GM06990 (cell line): ENCODE results near the gene TM4SF20.
"Not testable (repeated sequence)": the region's sequence is repeated elsewhere in the genome, so short reads cannot be mapped to it uniquely, and the experiment has no call there.

Experiments used
- DNase-seq: peaks from one replicate; pipeline ENCODE4 v3.0.0-alpha.2; 2011; ENCODE audit not compliant: insufficient read length; ENCODE audit errors: extremely low read depth
- H3K27me3 ChIP-seq: replicated peaks from 2 replicates; pipeline ENCODE4 v1.6.0; 2011; ENCODE audit warnings: low read length; ENCODE audit not compliant: control insufficient read depth, insufficient read depth
- H3K36me3 ChIP-seq: 2 replicates; pipeline ENCODE4 v1.5.1; 2011; ENCODE audit warnings: low read length; ENCODE audit not compliant: control insufficient read depth, insufficient read depth
- H3K4me3 ChIP-seq: replicated peaks from 2 replicates; pipeline ENCODE4 v1.5.1; 2011; ENCODE audit warnings: low read depth, mild to moderate bottlenecking, control low read depth, low read length
- TF ChIP-seq, protein P1 (sequence below): IDR thresholded peaks from 2 replicates; pipeline ENCODE4 v1.5.1; 2011; ENCODE audit warnings: low read length, control low read depth, mild to moderate bottlenecking, inconsistent platforms; ENCODE audit not compliant: insufficient read depth, poor library complexity, severe bottlenecking

Gene TM4SF20

DNA sequence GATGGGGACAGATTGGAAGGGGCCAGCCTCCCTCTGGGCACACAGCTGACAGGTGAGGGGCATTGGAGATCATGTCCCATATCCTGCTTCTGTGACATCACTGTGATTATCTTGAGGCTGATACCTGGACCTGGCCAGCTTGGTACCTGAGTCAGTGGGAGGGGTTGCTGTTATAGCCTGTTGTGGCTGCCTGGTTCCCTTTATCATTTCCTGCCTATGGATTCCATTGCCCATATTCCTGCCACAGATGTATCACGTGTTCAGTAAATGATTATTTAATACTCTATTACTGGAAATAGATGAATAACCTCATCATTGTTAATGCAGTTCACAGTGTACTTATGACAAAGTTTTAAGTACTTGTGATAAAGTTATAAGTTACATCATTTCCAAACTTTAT, 16.4 kb upstream of the TM4SF20 start:
- no peaks in the 10 kb centered on the region for H3K36me3 ChIP-seq
- TF ChIP-seq, protein P1, sequence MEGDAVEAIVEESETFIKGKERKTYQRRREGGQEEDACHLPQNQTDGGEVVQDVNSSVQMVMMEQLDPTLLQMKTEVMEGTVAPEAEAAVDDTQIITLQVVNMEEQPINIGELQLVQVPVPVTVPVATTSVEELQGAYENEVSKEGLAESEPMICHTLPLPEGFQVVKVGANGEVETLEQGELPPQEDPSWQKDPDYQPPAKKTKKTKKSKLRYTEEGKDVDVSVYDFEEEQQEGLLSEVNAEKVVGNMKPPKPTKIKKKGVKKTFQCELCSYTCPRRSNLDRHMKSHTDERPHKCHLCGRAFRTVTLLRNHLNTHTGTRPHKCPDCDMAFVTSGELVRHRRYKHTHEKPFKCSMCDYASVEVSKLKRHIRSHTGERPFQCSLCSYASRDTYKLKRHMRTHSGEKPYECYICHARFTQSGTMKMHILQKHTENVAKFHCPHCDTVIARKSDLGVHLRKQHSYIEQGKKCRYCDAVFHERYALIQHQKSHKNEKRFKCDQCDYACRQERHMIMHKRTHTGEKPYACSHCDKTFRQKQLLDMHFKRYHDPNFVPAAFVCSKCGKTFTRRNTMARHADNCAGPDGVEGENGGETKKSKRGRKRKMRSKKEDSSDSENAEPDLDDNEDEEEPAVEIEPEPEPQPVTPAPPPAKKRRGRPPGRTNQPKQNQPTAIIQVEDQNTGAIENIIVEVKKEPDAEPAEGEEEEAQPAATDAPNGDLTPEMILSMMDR = no peak
- no peaks in the 10 kb centered on the region for H3K27me3 ChIP-seq
- no peak overlapping the region for H3K4me3 ChIP-seq
- DNase-seq = no peak

GRCh38 chr2:227394401-227394800, 15.3 kb upstream of the TM4SF20 start:
- Histone ChIP-seq H3K36me3 (no peaks in the 10 kb centered on the region), H3K4me3 (no peak overlapping the region), H3K27me3 (no peaks in the 10 kb centered on the region)
- no peak for DNase-seq
- TF ChIP-seq, protein P1 = no peak

DNA sequence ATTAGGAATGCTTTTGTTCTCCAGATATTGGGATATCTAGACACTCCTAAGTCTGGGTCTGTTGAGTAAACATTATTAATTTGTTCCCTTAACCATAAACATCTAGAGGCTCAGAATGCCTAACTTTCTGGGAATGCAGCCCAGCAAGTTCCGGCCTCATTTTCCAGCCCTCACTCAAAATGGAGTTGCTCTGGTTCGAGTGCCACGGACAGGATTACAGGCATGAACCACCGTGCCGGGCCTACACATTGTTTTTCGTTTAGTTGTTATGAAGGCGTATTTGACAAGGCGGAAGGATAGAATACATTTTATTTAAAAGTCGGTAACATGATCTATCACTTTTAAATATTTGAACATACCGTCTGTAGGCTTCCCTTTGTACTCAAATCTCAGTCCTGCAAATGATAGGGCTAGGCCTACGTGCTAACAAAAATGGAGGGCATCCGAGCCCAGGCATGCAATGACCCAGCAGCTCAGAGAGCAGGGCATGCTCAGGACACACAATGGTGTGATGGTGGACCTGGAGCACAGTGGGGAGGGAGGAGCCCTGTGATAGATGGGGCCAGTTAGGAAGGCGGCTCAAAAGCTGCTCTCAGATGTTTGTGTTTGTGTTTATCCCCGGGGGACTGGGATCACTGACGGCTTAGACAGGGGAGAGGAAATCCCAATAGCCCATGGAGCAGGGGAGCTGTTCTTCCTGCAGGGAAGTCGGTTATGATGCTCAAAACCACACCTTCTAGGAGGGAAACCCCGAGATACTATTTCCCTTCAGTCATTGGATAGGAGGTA, 11.6 kb upstream of the TM4SF20 start:
- no peaks in the 10 kb centered on the region for H3K27me3 ChIP-seq
- no peaks in the 10 kb centered on the region for H3K36me3 ChIP-seq
- no peak for DNase-seq
- H3K4me3 ChIP-seq = no peak overlapping the region
- TF ChIP-seq, protein P1 = no peak

DNA sequence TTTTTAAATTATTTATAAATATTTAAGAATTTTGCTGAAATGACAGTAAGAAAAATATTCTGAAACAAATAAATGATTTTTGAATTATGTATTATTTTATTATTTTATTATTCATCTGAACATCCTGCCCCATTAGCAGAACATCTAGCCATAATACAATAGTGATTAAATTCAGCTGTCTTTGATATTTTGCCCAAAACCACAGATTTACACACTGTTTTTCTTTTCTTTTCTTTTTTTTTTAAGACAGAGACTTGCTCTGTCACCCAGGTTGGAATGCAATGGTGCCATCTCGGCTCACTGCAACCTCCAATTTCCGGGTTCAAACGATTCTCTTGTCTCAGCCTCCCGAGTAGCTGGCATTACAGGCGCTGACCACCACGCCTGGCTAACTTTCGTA, 10.6 kb upstream of the TM4SF20 start:
- TF ChIP-seq, protein P1 = no peak
- Histone ChIP-seq H3K36me3 (no peaks in the 10 kb centered on the region), H3K4me3 (no peak overlapping the region), H3K27me3 (no peaks in the 10 kb centered on the region)
- DNase-seq = no peak

DNA sequence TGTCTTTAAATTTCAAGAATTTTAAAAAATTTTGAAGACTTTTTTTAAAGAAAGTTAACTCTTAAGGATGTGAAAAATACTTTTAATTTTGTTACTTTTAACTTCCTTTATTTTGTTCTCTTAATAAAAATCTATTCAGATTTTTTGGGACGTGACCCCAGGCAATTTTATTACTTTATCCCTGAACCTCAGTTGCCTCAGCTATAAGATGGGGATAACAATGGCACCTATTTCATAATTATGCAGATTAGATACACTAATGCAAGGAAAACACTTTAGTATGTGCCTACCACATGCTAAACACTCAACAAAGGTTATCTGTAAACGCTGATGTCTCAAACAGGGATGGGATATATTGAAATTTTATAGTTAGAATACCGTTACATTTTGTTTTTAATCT, 10.1 kb upstream of the TM4SF20 start:
- no peak for DNase-seq
- Histone ChIP-seq H3K4me3 (no peak overlapping the region), H3K27me3 (no peaks in the 10 kb centered on the region), H3K36me3 (no peaks in the 10 kb centered on the region)
- TF ChIP-seq, protein P1 = no peak

GRCh38 chr2:227388537-227389011, 9.5 kb upstream of the TM4SF20 start:
- no peak for DNase-seq
- no peaks in the 10 kb centered on the region for H3K27me3 ChIP-seq
- TF ChIP-seq, protein P1 = no peak
- no peaks in the 10 kb centered on the region for H3K36me3 ChIP-seq
- H3K4me3 ChIP-seq = no peak overlapping the region

- H3K36me3 ChIP-seq, H3K27me3 ChIP-seq, H3K4me3 ChIP-seq: not testable (repeated sequence)
- peak; percentile 49 for DNase-seq
Observed at GRCh38 chr2:227387583-227387982, 8.5 kb upstream of the TM4SF20 start, which contains the start of gene SCYGR1. Gene SCYGR1, minus strand, starts transcription at chr2:227387949. Its CDS starts 0 bp downstream, at chr2:227387949.
